Tibial nerve (tissue), 4 donors: ENCODE measurements around the gene CNTN5. TPM values are rescaled to one million over a fixed set of nuclear protein-coding genes. Genes with fewer than 3 reads are reported as not detected.

ENCODE experiments used
- DNase-seq, 2 donors: peaks; one replicate each; pipeline ENCODE4 v3.0.0-alpha.2; 2019; ENCODE audit warnings: low spot score in 2 of 2
- H3K27ac ChIP-seq, 4 donors: fragments of 200-600 bp; sonication (generic) in 3 of 4; one replicate each; pipeline ENCODE4 v1.5.1; 2017 to 2019; ENCODE audit warnings: mild to moderate bottlenecking in 1 of 4
- H3K27me3 ChIP-seq, 2 donors: fragments of 200-600 bp; sonication (generic) in 1 of 2; one replicate each; pipeline versions ENCODE4 v1.5.1 to v1.6.0; 2017 to 2019
- H3K36me3 ChIP-seq, 3 donors: fragments of 200-600 bp; sonication (generic); one replicate each; pipeline ENCODE4 v1.5.1; 2018 to 2019
- H3K4me1 ChIP-seq, 4 donors: fragments of 200-600 bp; sonication (generic) in 3 of 4; one replicate each; pipeline ENCODE4 v1.5.1; 2017 to 2019
- H3K4me3 ChIP-seq, 4 donors: fragments of 200-600 bp; sonication (generic) in 3 of 4; one replicate each; pipeline ENCODE4 v1.5.1; 2017 to 2019; ENCODE audit warnings: mild to moderate bottlenecking in 1 of 4, moderate library complexity in 1 of 4
- H3K9me3 ChIP-seq, 4 donors: fragments of 200-600 bp; sonication (generic) in 3 of 4; one replicate each; pipeline ENCODE4 v1.5.1; 2017 to 2019
- CTCF ChIP-seq, 5 experiments: fragments of 200-600 bp in 3 of 5; fragments of 450-650 bp in 2 of 5; sonication (generic) in 3 of 5; IDR thresholded peaks; one replicate each; pipeline ENCODE4 v1.5.1; 2016 to 2019; ENCODE audit warnings: antibody characterized with exemption in 5 of 5, mild to moderate bottlenecking in 3 of 5, moderate library complexity in 2 of 5
- EP300 ChIP-seq, 2 donors: sonication (generic); formaldehyde crosslinking; IDR thresholded peaks; one replicate each; pipeline ENCODE4 v1.6.1; 2017; ENCODE audit warnings: antibody characterized with exemption in 2 of 2, mild to moderate bottlenecking in 1 of 2
- POLR2A ChIP-seq, 2 donors: fragments of 450-650 bp; IDR thresholded peaks; one replicate each; pipeline ENCODE4 v1.6.1; 2017; ENCODE audit warnings: antibody characterized with exemption in 2 of 2, mild to moderate bottlenecking in 2 of 2, moderate library complexity in 2 of 2
- WGBS, 2 donors: methylation state at CpG; one replicate each; pipeline ENCODE4 v1.1.5; 2018; 5-methylcytosine and 5-hydroxymethylcytosine counted together
- total RNA-seq, 4 donors: library from RNA; depleted of rRNA; stranded (reverse); fragments of >200 nt; gene quantifications; one replicate each; pipeline ENCODE4 v1.1.0, GENCODE V29; 2016

CNTN5 gene
- total RNA-seq, 4 donors from 2014 or later: under 0.01 to 0.22 TPM; not detected in 2

GRCh38 chr11:100354736-100355135 is 1334.0 kb downstream of the CNTN5 start:
- Histone ChIP-seq H3K9me3 (no peaks in the 10 kb centered on the region), H3K27me3 (no peaks in the 10 kb centered on the region), H3K4me3 (no peak overlapping the region), H3K27ac (no peak overlapping the region), H3K4me1 (no peaks in the 10 kb centered on the region), H3K36me3 (no peaks in the 10 kb centered on the region)
- TF ChIP-seq CTCF (IDR thresholded peaks at IDR 0.05) (no peak), EP300 (IDR thresholded peaks at IDR 0.05) (no peak), POLR2A (IDR thresholded peaks at IDR 0.05) (no peak)
- no peak for DNase-seq

GRCh38 chr11:100356035-100356434 is 1335.3 kb downstream of the CNTN5 start:
- WGBS, 2 donors: 73 to 75% methylated on average over 4 of the region's 4 CpGs
- Histone ChIP-seq H3K27ac (no peak overlapping the region), H3K4me1 (no peaks in the 10 kb centered on the region), H3K36me3 (no peaks in the 10 kb centered on the region), H3K9me3 (peaks cover 0 to 6% (median 0%) of the 10 kb centered on the region in 4 donors), H3K27me3 (no peaks in the 10 kb centered on the region), H3K4me3 (no peak overlapping the region)
- TF ChIP-seq EP300 (IDR thresholded peaks at IDR 0.05) (no peak), POLR2A (IDR thresholded peaks at IDR 0.05) (no peak), CTCF (IDR thresholded peaks at IDR 0.05) (no peak)
- no peak for DNase-seq

GRCh38 chr11:100359281-100359680 is 1338.5 kb downstream of the CNTN5 start:
- H3K36me3 ChIP-seq: no peaks in the 10 kb centered on the region
- 51 to 56% methylated on average over 4 of the region's 4 CpGs for WGBS, 2 donors

GRCh38 chr11:100367892-100368291 is 1347.1 kb downstream of the CNTN5 start:
- Histone ChIP-seq H3K9me3 (peaks cover 3 to 24% (median 5%) of the 10 kb centered on the region in 4 donors), H3K4me1 (no peaks in the 10 kb centered on the region), H3K4me3 (no peak overlapping the region), H3K27ac (no peak overlapping the region), H3K36me3 (no peaks in the 10 kb centered on the region), H3K27me3 (no peaks in the 10 kb centered on the region)
- DNase-seq: no peak
- no peak for TF ChIP-seq CTCF (IDR thresholded peaks at IDR 0.05)
- no peak for TF ChIP-seq EP300 (IDR thresholded peaks at IDR 0.05)
- TF ChIP-seq POLR2A (IDR thresholded peaks at IDR 0.05): no peak

More at GRCh38 chr11:100359281-100359680, 1338.5 kb downstream of the CNTN5 start:
- TF ChIP-seq EP300 (IDR thresholded peaks at IDR 0.05) (no peak), CTCF (IDR thresholded peaks at IDR 0.05) (no peak), POLR2A (IDR thresholded peaks at IDR 0.05) (no peak)
- DNase-seq: no peak
- no peak overlapping the region for H3K4me3 ChIP-seq
- H3K9me3 ChIP-seq: peaks cover 0 to 6% (median 0%) of the 10 kb centered on the region in 4 donors
- H3K27ac ChIP-seq: no peak overlapping the region
- H3K4me1 ChIP-seq: no peaks in the 10 kb centered on the region
- no peaks in the 10 kb centered on the region for H3K27me3 ChIP-seq

- DNase-seq: no peak
- Histone ChIP-seq H3K9me3 (no peaks in the 10 kb centered on the region), H3K27ac (no peak overlapping the region), H3K4me3 (no peak overlapping the region), H3K36me3 (no peaks in the 10 kb centered on the region), H3K4me1 (no peaks in the 10 kb centered on the region), H3K27me3 (no peaks in the 10 kb centered on the region)
- TF ChIP-seq EP300 (IDR thresholded peaks at IDR 0.05) (no peak), CTCF (IDR thresholded peaks at IDR 0.05) (no peak), POLR2A (IDR thresholded peaks at IDR 0.05) (no peak)
- WGBS, 2 donors: 61 to 70% methylated on average over 6 to 7 of the region's 7 CpGs
These were observed 1362.7 kb downstream of the CNTN5 start for GRCh38 chr11:100383357-100383865.
